Measurements from ENCODE around the gene RPIA.

DNA sequence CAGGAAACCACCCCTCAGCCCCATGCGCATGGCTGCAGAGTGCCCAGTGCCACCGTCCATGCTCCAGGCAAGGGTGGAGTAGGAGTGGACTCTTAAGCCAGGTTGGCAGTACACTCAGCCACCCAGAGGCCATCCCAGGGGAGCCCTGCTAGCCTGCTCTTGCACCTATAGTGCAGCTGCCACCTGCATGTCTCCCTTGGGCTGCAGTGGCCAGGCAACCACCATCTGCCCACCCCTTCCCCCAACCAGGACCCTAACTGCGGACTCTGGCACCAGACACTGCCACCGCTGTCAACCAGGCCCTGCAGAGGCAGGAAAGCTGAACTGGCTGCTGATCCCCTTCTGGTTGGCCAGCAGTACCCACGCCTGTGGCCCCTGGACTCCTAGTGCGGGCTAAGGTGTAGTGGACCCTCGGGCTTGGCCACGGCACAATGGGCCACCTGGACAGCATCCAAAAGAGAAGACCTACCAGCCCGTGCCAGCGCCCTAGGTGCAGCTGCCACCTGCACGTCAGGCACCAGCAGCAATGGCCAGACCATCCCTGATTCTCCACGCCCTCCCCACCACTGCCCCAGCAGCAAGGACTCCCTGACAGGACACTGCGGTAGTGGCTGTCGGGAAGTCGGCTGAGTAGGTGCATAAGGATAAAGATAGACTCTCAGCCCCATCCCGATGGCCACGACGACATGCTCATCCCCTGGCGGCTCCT lies 72.8 kb downstream of the RPIA start:
- no peak for TF ChIP-seq POLR2A (IDR thresholded peaks at IDR 0.05; ENCODE audit: low read length)
- no peak for TF ChIP-seq GATA1 (IDR thresholded peaks at IDR 0.05; ENCODE audit: low read depth, low read length)
